IMR-90 (cell line): ENCODE results near the gene LARP1B. TPM values are rescaled to one million over a fixed set of nuclear protein-coding genes. Genes with fewer than 3 reads are reported as not detected.

Experiments
- ATAC-seq: fragments of 200-7000 bp; cut with Tn5 transposase; 2 replicates; pipeline ENCODE4 v1.9.1; 2020; ENCODE audit warnings: low read depth, mild to moderate bottlenecking, moderate library complexity
- BruUV-seq: library from RNA; stranded (reverse); fragments of 400-500 nt; replicated peaks from 2 replicates; lab custom pipeline; 2021; lab: Mats Ljungman, UMichigan
- CTCF ChIA-PET: fragments of 300-600 bp; formaldehyde crosslinking; extraction: SDS; loops from one replicate; lab custom pipeline; 2021; ENCODE audit warnings: antibody characterized with exemption; lab: Yijun Ruan, JAX
- POLR2A ChIA-PET: fragments of 300-600 bp; sonication (Branson Sonifier 250); formaldehyde crosslinking; loops from one replicate; lab custom pipeline; 2022; ENCODE audit warnings: antibody characterized with exemption; ENCODE audit not compliant: unreplicated experiment; lab: Charles Lee
- DNase-seq: peaks from one replicate; pipeline ENCODE4 v3.0.0; 2013
- H2AFZ ChIP-seq: replicated peaks from 2 replicates; pipeline ENCODE3; 2013; ENCODE audit warnings: low read length, mild to moderate bottlenecking; ENCODE audit not compliant: poor library complexity
- H2AK5ac ChIP-seq: 2 replicates; pipeline ENCODE4 v1.6.1; 2013; ENCODE audit warnings: low read depth, low read length, inconsistent platforms
- H2AK9ac ChIP-seq: replicated peaks from 2 replicates; pipeline ENCODE3; 2013; ENCODE audit warnings: mild to moderate bottlenecking, low read depth, low read length, moderate library complexity; ENCODE audit not compliant: poor library complexity
- H2BK120ac ChIP-seq: 2 replicates; pipeline ENCODE4 v1.6.1; 2013; ENCODE audit warnings: low read depth, low read length, inconsistent platforms
- H2BK15ac ChIP-seq: 3 replicates; pipeline ENCODE4 v1.6.1; 2013; ENCODE audit warnings: low read depth, low read length, inconsistent platforms
- H2BK20ac ChIP-seq: 2 replicates; pipeline ENCODE4 v1.6.1; 2013; ENCODE audit warnings: low read depth, mild to moderate bottlenecking, inconsistent platforms, low read length, moderate library complexity
- H2BK5ac ChIP-seq: 2 replicates; pipeline ENCODE4 v1.6.1; 2013; ENCODE audit warnings: mild to moderate bottlenecking, low read depth, low read length, inconsistent platforms; ENCODE audit not compliant: poor library complexity, severe bottlenecking
- H3K14ac ChIP-seq: replicated peaks from 2 replicates; pipeline ENCODE4 v1.6.1; 2013; ENCODE audit warnings: low read depth, low read length, inconsistent platforms
- H3K18ac ChIP-seq: 2 replicates; pipeline ENCODE4 v1.6.1; 2013; ENCODE audit warnings: low read depth, low read length, control low read depth
- H3K23ac ChIP-seq: 2 replicates; pipeline ENCODE4 v1.6.1; 2013; ENCODE audit warnings: low read depth, low read length, inconsistent platforms
- H3K27ac ChIP-seq: 2 replicates; pipeline ENCODE4 v1.5.1; 2013; ENCODE audit warnings: mild to moderate bottlenecking, control low read depth, low read length; ENCODE audit not compliant: insufficient read depth
- H3K27me3 ChIP-seq: 2 replicates; pipeline ENCODE4 v1.6.1; 2013; ENCODE audit warnings: low read length; ENCODE audit not compliant: control insufficient read depth, insufficient read depth
- H3K36me3 ChIP-seq: 2 replicates; pipeline ENCODE4 v1.6.1; 2013; ENCODE audit warnings: low read length, mixed read lengths; ENCODE audit not compliant: control insufficient read depth, insufficient read depth
- H3K4ac ChIP-seq: 2 replicates; pipeline ENCODE4 v1.6.1; 2013; ENCODE audit warnings: low read depth, low read length, inconsistent platforms
- H3K4me1 ChIP-seq: 2 replicates; pipeline ENCODE4 v1.6.1; 2013; ENCODE audit warnings: low read length, mixed read lengths; ENCODE audit not compliant: control insufficient read depth, insufficient read depth
- H3K4me2 ChIP-seq: 2 replicates; pipeline ENCODE4 v1.6.1; 2013; ENCODE audit warnings: low read depth, mild to moderate bottlenecking, control low read depth, low read length, moderate library complexity
- H3K4me3 ChIP-seq: 2 replicates; pipeline ENCODE4 v1.5.1; 2013; ENCODE audit warnings: low read depth, mild to moderate bottlenecking, control low read depth, low read length, moderate library complexity; ENCODE audit not compliant: insufficient read depth
- H3K56ac ChIP-seq: 2 replicates; pipeline ENCODE4 v1.6.1; 2013; ENCODE audit warnings: low read length, inconsistent platforms; ENCODE audit not compliant: insufficient read depth; ENCODE audit errors: extremely low read depth
- H3K79me1 ChIP-seq, 2 experiments: 2 replicates each; pipeline ENCODE4 v1.6.1; 2013; ENCODE audit warnings: low read length in 2 of 2, inconsistent platforms in 1 of 2, low read depth in 1 of 2
- H3K9ac ChIP-seq: 2 replicates; pipeline ENCODE4 v1.6.1; 2013; ENCODE audit warnings: low read depth, low read length, control low read depth
- H3K9me1 ChIP-seq: 2 replicates; pipeline ENCODE4 v1.6.1; 2013; ENCODE audit warnings: low read length, inconsistent platforms; ENCODE audit not compliant: insufficient read depth
- H3K9me3 ChIP-seq: 2 replicates; pipeline ENCODE4 v1.6.1; 2013; ENCODE audit warnings: low read length; ENCODE audit not compliant: control insufficient read depth, insufficient read depth
- H4K20me1 ChIP-seq: 2 replicates; pipeline ENCODE4 v1.6.1; 2013; ENCODE audit warnings: low read length, inconsistent platforms; ENCODE audit not compliant: insufficient read depth
- H4K5ac ChIP-seq: 2 replicates; pipeline ENCODE4 v1.6.1; 2013; ENCODE audit warnings: mild to moderate bottlenecking, low read depth, low read length, control low read depth
- H4K8ac ChIP-seq, 2 experiments: 2 replicates each; pipeline ENCODE4 v1.6.1; 2013; ENCODE audit warnings: low read depth in 2 of 2, low read length in 2 of 2, control low read depth in 1 of 2, inconsistent platforms in 1 of 2
- H4K91ac ChIP-seq: 2 replicates; pipeline ENCODE4 v1.6.1; 2013; ENCODE audit warnings: low read depth, low read length, inconsistent platforms; ENCODE audit not compliant: insufficient read depth
- BHLHE40 ChIP-seq: fragments of 150-350 bp; IDR thresholded peaks from 2 replicates; pipeline ENCODE4 v1.6.1; 2016; ENCODE audit warnings: mild to moderate bottlenecking, low read depth, low read length
- CHD1 ChIP-seq: IDR thresholded peaks from 2 replicates; pipeline ENCODE4 v1.6.1; 2012; ENCODE audit warnings: low read depth, low read length, improper control_type of control experiment
- ELK1 ChIP-seq: fragments of 150-350 bp; IDR thresholded peaks from 2 replicates; pipeline ENCODE4 v1.6.1; 2016; ENCODE audit warnings: low read depth, mild to moderate bottlenecking, low read length, moderate library complexity, borderline replicate concordance
- FOS ChIP-seq: fragments of 150-350 bp; IDR thresholded peaks from 2 replicates; pipeline ENCODE4 v1.6.1; 2016; ENCODE audit warnings: low read depth, low read length
- MAFK ChIP-seq: IDR thresholded peaks from 2 replicates; pipeline ENCODE4 v1.6.1; 2012; ENCODE audit warnings: low read depth, low read length, improper control_type of control experiment
- MXI1 ChIP-seq: IDR thresholded peaks from 2 replicates; pipeline ENCODE4 v1.6.1; 2012; ENCODE audit warnings: low read depth, mild to moderate bottlenecking, low read length, moderate library complexity, borderline replicate concordance
- NFE2L2 ChIP-seq: fragments of 150-350 bp; IDR thresholded peaks from 2 replicates; pipeline ENCODE4 v1.6.1; 2016; ENCODE audit warnings: low read depth, mild to moderate bottlenecking, low read length
- POLR2A ChIP-seq: IDR thresholded peaks from 2 replicates; pipeline ENCODE4 v1.6.1; 2012; ENCODE audit warnings: mild to moderate bottlenecking, low read depth, low read length
- RAD21 ChIP-seq: IDR thresholded peaks from 2 replicates; pipeline ENCODE4 v1.6.1; 2012; ENCODE audit warnings: low read length, improper control_type of control experiment
- RCOR1 ChIP-seq: IDR thresholded peaks from 2 replicates; pipeline ENCODE4 v1.6.1; 2012; ENCODE audit warnings: mild to moderate bottlenecking, low read length, improper control_type of control experiment; ENCODE audit not compliant: insufficient replicate concordance
- RFX5 ChIP-seq: IDR thresholded peaks from 2 replicates; pipeline ENCODE4 v1.8.0; 2012; ENCODE audit warnings: low read depth, mild to moderate bottlenecking, low read length, moderate library complexity
- SMC3 ChIP-seq: fragments of 150-350 bp; IDR thresholded peaks from 2 replicates; pipeline ENCODE4 v1.6.1; 2016; ENCODE audit warnings: low read depth, mild to moderate bottlenecking, antibody characterized with exemption, low read length, moderate library complexity
- WGBS, 2 experiments: methylation state at CpG; one replicate each; pipeline versions ENCODE4 v1.1.5 to v1.1.7; 2013; ENCODE audit warnings: missing lambda C conversion rate in 2 of 2; ENCODE audit not compliant: insufficient read length in 1 of 2; ENCODE audit errors: extremely low coverage in 2 of 2; 5-methylcytosine and 5-hydroxymethylcytosine counted together
- dilution Hi-C: fragments of 300-500 bp; cut with HindIII; formaldehyde crosslinking; loops from one replicate; pipeline ENCODE4 v1.14.3; 2018; ENCODE audit warnings: low sequenced_read_pairs; ENCODE audit not compliant: unreplicated experiment
- in situ Hi-C: fragments of 300-500 bp; cut with MboI; formaldehyde crosslinking; loops from 3 replicates; pipeline ENCODE4 v1.14.3; 2019; ENCODE audit warnings: low sequenced_read_pairs, inconsistent platforms, mixed read lengths
- intact Hi-C: fragments of 100-400 bp; cut with micrococcal nuclease; formaldehyde crosslinking; loops from 2 replicates; pipeline ENCODE4 v1.10.0; 2022
- polyA plus RNA-seq, 3 experiments: library from polyadenylated mRNA; depleted of rRNA; stranded (reverse); fragments of >200 nt; gene quantifications; 2 replicates each; pipeline ENCODE4 v1.2.3, GENCODE V29; 2012; ENCODE audit warnings: low replicate concordance in 1 of 3
- total RNA-seq: library from RNA; depleted of rRNA; stranded (reverse); fragments of >200 nt; gene quantifications from 2 replicates; pipeline ENCODE4 v1.2.3, GENCODE V29; 2012
- TF ChIP-seq, protein P1 (sequence below): fragments of 150-350 bp; IDR thresholded peaks from 2 replicates; pipeline ENCODE4 v1.6.1; 2017; ENCODE audit warnings: mild to moderate bottlenecking, antibody characterized with exemption, low read length, low read depth
- TF ChIP-seq, protein P2 (sequence below): conservative IDR thresholded peaks from 2 replicates; pipeline ENCODE4 v1.5.1; 2012; ENCODE audit warnings: mild to moderate bottlenecking, low read depth, low read length, improper control_type of control experiment

The LARP1B gene
- total and polyA plus RNA-seq, 2 of the 4 experiments (the other 2 are of a cell fraction) = 8.8 to 11.1 TPM

- Histone ChIP-seq H3K36me3 (peaks cover 4% of the 10 kb centered on the region; the same call in 1 of the 2 replicates), H2BK15ac (no peak overlapping the region), H4K8ac (no peak overlapping the region), H3K14ac (no peak overlapping the region), H3K9me1 (no peaks in the 10 kb centered on the region), H4K20me1 (no peaks in the 10 kb centered on the region), H2AK9ac (no peak overlapping the region), H3K56ac (no peak overlapping the region), H3K9me3 (0 out of 2 replicates have a peak, but pooled peaks cover 2% of the 10 kb centered on the region), H2BK120ac (no peak overlapping the region), H3K27ac (no peak overlapping the region), H2AFZ (no peak overlapping the region), H3K4ac (no peak overlapping the region), H4K5ac (no peak overlapping the region), H3K23ac (no peak overlapping the region), H3K9ac (no peak overlapping the region), H3K79me1 (no peaks in the 10 kb centered on the region), H3K4me1 (no peaks in the 10 kb centered on the region), H2BK5ac (no peak overlapping the region), H3K4me3 (no peak overlapping the region), H3K4me2 (no peak overlapping the region), H4K91ac (no peak overlapping the region), H3K27me3 (no peaks in the 10 kb centered on the region), H2BK20ac (no peak overlapping the region), H2AK5ac (no peak overlapping the region), H3K18ac (no peak overlapping the region)
- no peak for DNase-seq
- no CpG with 5 or more reads among the region's 3 CpGs for WGBS, 2 experiments
- dilution Hi-C loops (no loop called here), intact Hi-C loops (no loop called here), in situ Hi-C loops (no loop called here)
- ChIA-PET CTCF (no interaction called here), POLR2A (no interaction called here)
- no peak for TF ChIP-seq ELK1
- TF ChIP-seq SMC3 = no peak
- no peak for TF ChIP-seq MAFK
- TF ChIP-seq RFX5 = no peak
- no peak for TF ChIP-seq RAD21
- TF ChIP-seq POLR2A = no peak
- TF ChIP-seq, protein P1, sequence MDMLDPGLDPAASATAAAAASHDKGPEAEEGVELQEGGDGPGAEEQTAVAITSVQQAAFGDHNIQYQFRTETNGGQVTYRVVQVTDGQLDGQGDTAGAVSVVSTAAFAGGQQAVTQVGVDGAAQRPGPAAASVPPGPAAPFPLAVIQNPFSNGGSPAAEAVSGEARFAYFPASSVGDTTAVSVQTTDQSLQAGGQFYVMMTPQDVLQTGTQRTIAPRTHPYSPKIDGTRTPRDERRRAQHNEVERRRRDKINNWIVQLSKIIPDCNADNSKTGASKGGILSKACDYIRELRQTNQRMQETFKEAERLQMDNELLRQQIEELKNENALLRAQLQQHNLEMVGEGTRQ = no peak
- no peak for TF ChIP-seq CHD1
- no peak for TF ChIP-seq BHLHE40
- TF ChIP-seq RCOR1 = no peak
- no peak for TF ChIP-seq MXI1
- no peak for TF ChIP-seq NFE2L2
- TF ChIP-seq FOS = no peak
- TF ChIP-seq, protein P2, sequence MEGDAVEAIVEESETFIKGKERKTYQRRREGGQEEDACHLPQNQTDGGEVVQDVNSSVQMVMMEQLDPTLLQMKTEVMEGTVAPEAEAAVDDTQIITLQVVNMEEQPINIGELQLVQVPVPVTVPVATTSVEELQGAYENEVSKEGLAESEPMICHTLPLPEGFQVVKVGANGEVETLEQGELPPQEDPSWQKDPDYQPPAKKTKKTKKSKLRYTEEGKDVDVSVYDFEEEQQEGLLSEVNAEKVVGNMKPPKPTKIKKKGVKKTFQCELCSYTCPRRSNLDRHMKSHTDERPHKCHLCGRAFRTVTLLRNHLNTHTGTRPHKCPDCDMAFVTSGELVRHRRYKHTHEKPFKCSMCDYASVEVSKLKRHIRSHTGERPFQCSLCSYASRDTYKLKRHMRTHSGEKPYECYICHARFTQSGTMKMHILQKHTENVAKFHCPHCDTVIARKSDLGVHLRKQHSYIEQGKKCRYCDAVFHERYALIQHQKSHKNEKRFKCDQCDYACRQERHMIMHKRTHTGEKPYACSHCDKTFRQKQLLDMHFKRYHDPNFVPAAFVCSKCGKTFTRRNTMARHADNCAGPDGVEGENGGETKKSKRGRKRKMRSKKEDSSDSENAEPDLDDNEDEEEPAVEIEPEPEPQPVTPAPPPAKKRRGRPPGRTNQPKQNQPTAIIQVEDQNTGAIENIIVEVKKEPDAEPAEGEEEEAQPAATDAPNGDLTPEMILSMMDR = no peak
- BruUV-seq = no TSS peak
- ATAC-seq = no peak
Observed at GRCh38 chr4:128130621-128131020, 69.5 kb downstream of the LARP1B start.
